ENCODE measurements around the gene ITIH4.

ITIH4 gene

GRCh38 chr3:52865994-52866393, 35.5 kb upstream of the ITIH4 start:
- no peak overlapping the region for H3K4me3 ChIP-seq (ENCODE audit: low read depth, low read length)
- no peak for DNase-seq (ENCODE audit: low read depth)
- in situ Hi-C loops (cut with HindIII; ENCODE audit: low sequenced_read_pairs): no loop called here
- TF ChIP-seq, protein P1, sequence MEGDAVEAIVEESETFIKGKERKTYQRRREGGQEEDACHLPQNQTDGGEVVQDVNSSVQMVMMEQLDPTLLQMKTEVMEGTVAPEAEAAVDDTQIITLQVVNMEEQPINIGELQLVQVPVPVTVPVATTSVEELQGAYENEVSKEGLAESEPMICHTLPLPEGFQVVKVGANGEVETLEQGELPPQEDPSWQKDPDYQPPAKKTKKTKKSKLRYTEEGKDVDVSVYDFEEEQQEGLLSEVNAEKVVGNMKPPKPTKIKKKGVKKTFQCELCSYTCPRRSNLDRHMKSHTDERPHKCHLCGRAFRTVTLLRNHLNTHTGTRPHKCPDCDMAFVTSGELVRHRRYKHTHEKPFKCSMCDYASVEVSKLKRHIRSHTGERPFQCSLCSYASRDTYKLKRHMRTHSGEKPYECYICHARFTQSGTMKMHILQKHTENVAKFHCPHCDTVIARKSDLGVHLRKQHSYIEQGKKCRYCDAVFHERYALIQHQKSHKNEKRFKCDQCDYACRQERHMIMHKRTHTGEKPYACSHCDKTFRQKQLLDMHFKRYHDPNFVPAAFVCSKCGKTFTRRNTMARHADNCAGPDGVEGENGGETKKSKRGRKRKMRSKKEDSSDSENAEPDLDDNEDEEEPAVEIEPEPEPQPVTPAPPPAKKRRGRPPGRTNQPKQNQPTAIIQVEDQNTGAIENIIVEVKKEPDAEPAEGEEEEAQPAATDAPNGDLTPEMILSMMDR (IDR thresholded peaks at IDR 0.05; ENCODE audit: low read depth, low read length, missing control alignments): no peak

DNA sequence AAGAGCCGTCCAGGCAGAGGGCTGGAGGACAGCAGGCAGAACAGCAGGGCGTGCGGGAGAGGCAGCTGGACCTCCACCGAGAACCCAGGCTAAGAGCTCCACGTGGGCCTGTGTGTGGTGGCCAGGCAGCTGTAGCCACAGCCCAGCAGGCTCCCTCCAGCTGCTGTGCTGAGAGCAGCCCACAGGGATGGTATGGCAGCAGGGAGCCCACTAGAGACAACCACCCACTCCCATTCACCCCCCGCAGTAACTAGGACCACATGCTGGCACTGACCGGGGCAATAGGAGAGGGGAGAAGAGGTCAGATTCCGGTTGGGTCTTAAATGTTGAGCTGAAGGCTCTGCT, 29.9 kb upstream of the ITIH4 start:
- in situ Hi-C loops (cut with HindIII; ENCODE audit: low sequenced_read_pairs): no loop called here
- DNase-seq (ENCODE audit: low read depth): no peak
- no peak overlapping the region for H3K4me3 ChIP-seq (ENCODE audit: low read depth, low read length)

DNA sequence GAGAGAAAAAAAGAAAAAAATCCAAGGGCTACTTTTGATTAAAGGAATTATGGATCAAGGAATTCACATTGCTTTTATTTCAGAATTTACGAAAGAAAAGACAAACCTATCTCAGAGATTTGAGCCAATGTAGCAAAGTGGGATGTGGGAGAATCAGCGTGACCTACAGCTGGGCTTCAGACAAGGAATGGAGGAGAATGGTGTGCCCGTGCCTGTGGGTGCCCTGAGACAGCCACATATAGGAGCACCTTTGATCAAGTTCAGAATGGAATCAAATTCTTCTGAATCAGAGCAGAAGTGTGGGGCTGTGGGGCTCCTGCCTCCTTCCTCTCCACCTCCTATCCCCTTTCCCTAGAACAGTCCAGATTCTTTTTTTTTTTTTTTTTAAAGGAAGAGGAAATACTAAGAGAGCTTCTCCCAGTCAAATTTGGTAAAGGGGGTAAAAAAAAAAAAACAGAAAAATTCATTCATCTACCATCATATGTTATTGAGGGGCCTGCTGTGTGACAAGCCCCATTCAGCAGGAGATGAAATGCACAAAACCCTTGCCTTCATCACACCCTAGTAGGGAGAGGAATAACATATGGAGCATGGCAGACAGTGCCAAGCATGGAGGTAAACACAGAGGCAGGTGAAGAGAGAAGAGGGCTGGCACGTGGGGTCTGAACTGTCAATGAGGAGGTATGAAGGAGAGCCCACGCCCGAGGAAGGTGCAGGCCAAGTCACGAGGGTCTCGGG, 29.4 kb upstream of the ITIH4 start:
- in situ Hi-C loops (cut with HindIII; ENCODE audit: low sequenced_read_pairs): no loop called here
- no peak for DNase-seq (ENCODE audit: low read depth)

More for the DNA sequence above, 29.9 kb upstream of the ITIH4 start:
- TF ChIP-seq, protein P1 (IDR thresholded peaks at IDR 0.05; ENCODE audit: low read depth, low read length, missing control alignments): no peak

GRCh38 chr3:52857864-52858263, 27.4 kb upstream of the ITIH4 start:
- in situ Hi-C loops (cut with HindIII; ENCODE audit: low sequenced_read_pairs): no loop called here
- no peak overlapping the region for H3K4me3 ChIP-seq (ENCODE audit: low read depth, low read length)
- TF ChIP-seq, protein P1 (IDR thresholded peaks at IDR 0.05; ENCODE audit: low read depth, low read length, missing control alignments): no peak
- no peak for DNase-seq (ENCODE audit: low read depth)

More for the DNA sequence above, 29.4 kb upstream of the ITIH4 start:
- TF ChIP-seq, protein P1 (IDR thresholded peaks at IDR 0.05; ENCODE audit: low read depth, low read length, missing control alignments): no peak
- no peak overlapping the region for H3K4me3 ChIP-seq (ENCODE audit: low read depth, low read length)

- no peak for DNase-seq (ENCODE audit: low read depth)
- TF ChIP-seq, protein P1 (IDR thresholded peaks at IDR 0.05; ENCODE audit: low read depth, low read length, missing control alignments): no peak
- H3K4me3 ChIP-seq (ENCODE audit: low read depth, low read length): no peak overlapping the region
- in situ Hi-C loops (cut with HindIII; ENCODE audit: low sequenced_read_pairs): no loop called here
Measured at GRCh38 chr3:52857133-52857532, 26.7 kb upstream of the ITIH4 start.

DNA sequence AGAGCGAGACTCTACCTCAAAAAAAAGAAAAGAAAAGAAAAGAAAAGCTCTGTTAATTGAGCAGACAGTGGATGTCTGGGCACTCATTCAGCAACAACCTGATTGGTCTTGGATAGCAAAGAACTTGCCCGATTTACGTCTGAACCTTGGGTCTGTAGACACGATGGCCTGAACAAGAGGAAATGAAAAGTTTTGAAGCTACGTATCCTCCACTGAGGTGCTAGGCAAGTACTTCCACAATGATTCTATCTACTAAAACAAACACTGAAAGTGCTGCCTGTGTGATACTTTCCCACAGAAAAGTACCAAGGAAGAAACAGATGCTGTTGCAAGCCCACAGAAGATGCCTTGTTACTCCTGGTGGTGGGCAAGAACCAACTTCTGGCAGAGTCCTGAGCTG, 26.2 kb upstream of the ITIH4 start:
- in situ Hi-C loops (cut with HindIII; ENCODE audit: low sequenced_read_pairs): no loop called here
- no peak for DNase-seq (ENCODE audit: low read depth)
- TF ChIP-seq, protein P1 (IDR thresholded peaks at IDR 0.05; ENCODE audit: low read depth, low read length, missing control alignments): no peak
- H3K4me3 ChIP-seq (ENCODE audit: low read depth, low read length): no peak overlapping the region

All from astrocyte of the cerebellum (primary cell).